ENCODE measurements around the gene POLR3E.

The POLR3E gene

GRCh38 chr16:22316411-22316811, 19.2 kb downstream of the POLR3E start:
- Histone ChIP-seq H3K36me3 (peaks cover 88% of the 10 kb centered on the region), H3K27ac (no peak overlapping the region), H3K4me3 (ENCODE audit: low read depth, low read length) (no peak overlapping the region), H3K27me3 (ENCODE audit: insufficient read depth, low read depth, severe bottlenecking) (no peaks in the 10 kb centered on the region), H3K9me3 (ENCODE audit: severe bottlenecking) (no peaks in the 10 kb centered on the region)
- DNase-seq, result no peak
- TF ChIP-seq CTCF (IDR thresholded peaks at IDR 0.05; ENCODE audit: low read depth, low read length), result no peak

- Histone ChIP-seq H3K9me3 (ENCODE audit: severe bottlenecking) (no peaks in the 10 kb centered on the region), H3K36me3 (peaks cover 88% of the 10 kb centered on the region), H3K4me3 (ENCODE audit: low read depth, low read length) (no peak overlapping the region), H3K27me3 (ENCODE audit: insufficient read depth, low read depth, severe bottlenecking) (no peaks in the 10 kb centered on the region), H3K27ac (no peak overlapping the region)
- no peak for TF ChIP-seq CTCF (IDR thresholded peaks at IDR 0.05; ENCODE audit: low read depth, low read length)
- no peak for DNase-seq
Observed at GRCh38 chr16:22317001-22317530, 19.9 kb downstream of the POLR3E start.

GRCh38 chr16:22317625-22318024, 20.4 kb downstream of the POLR3E start:
- DNase-seq, result no peak
- Histone ChIP-seq H3K36me3 (peaks cover 89% of the 10 kb centered on the region), H3K4me3 (ENCODE audit: low read depth, low read length) (no peak overlapping the region), H3K27ac (no peak overlapping the region), H3K27me3 (ENCODE audit: insufficient read depth, low read depth, severe bottlenecking) (no peaks in the 10 kb centered on the region), H3K9me3 (ENCODE audit: severe bottlenecking) (no peaks in the 10 kb centered on the region)
- no peak for TF ChIP-seq CTCF (IDR thresholded peaks at IDR 0.05; ENCODE audit: low read depth, low read length)

- H3K36me3 ChIP-seq, result peaks cover 95% of the 10 kb centered on the region
- TF ChIP-seq CTCF (IDR thresholded peaks at IDR 0.05; ENCODE audit: low read depth, low read length), result peak; percentile 57
- H3K4me3 ChIP-seq (ENCODE audit: low read depth, low read length), result no peak overlapping the region
Observed at GRCh38 chr16:22318690-22319358, 21.6 kb downstream of the POLR3E start.

DNA sequence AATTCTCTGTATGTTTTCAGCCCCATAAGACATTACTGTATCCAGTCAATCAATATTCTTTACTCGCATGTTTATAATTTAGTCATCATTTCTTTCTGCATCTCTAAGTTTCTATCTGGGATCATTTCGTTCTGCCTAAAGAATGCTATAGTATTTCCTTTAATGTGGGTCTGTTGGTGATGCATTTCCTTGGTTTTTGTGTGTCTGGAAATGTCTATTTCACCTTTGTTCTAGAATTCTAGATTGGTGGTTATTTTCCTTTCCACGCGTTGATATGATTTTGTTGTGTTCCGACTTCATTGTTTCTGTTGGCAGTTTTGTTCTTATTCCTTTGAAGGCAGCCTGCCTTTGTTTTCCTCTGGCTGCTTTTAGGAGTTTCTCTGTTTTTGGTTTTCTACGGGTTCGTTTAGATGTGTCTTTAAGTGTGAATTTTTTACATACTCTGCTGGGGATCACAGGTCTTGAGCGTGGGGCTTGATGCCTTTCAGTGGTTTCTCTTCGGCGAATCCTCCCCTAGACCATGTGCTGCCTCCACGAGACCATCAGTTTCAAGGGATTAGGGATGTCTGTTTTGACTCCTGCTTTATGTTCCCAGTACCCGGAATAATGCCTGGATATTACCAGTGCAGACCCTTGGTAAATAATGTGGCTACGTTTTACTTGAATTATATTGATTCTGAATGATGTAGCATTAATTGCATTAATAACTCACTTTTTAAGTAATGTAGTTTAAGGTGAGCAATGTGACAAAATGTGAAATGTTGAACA, 23.5 kb downstream of the POLR3E start:
- DNase-seq, result no peak
- H3K9me3 ChIP-seq (ENCODE audit: severe bottlenecking), result no peaks in the 10 kb centered on the region
- no peak for TF ChIP-seq CTCF (IDR thresholded peaks at IDR 0.05; ENCODE audit: low read depth, low read length)
- no peaks in the 10 kb centered on the region for H3K27me3 ChIP-seq (ENCODE audit: insufficient read depth, low read depth, severe bottlenecking)
- no peak overlapping the region for H3K4me3 ChIP-seq (ENCODE audit: low read depth, low read length)
- H3K36me3 ChIP-seq, result peaks cover 97% of the 10 kb centered on the region
- H3K27ac ChIP-seq, result peak overlapping the region; percentile 55

More at GRCh38 chr16:22318690-22319358, 21.6 kb downstream of the POLR3E start:
- Histone ChIP-seq H3K27me3 (ENCODE audit: insufficient read depth, low read depth, severe bottlenecking) (no peaks in the 10 kb centered on the region), H3K9me3 (ENCODE audit: severe bottlenecking) (no peaks in the 10 kb centered on the region), H3K27ac (no peak overlapping the region)
- peak; percentile 57 for DNase-seq

All from WERI-Rb-1 (cell line).